GM12872 (cell line): ENCODE data around the gene SERPINA5.

Experiments
- TF ChIP-seq, protein P1 (sequence below): IDR thresholded peaks from 3 replicates; pipeline ENCODE4 v1.5.1; 2011; ENCODE audit warnings: low read depth, mild to moderate bottlenecking, low read length, moderate library complexity; ENCODE audit not compliant: insufficient read depth

The SERPINA5 gene

DNA sequence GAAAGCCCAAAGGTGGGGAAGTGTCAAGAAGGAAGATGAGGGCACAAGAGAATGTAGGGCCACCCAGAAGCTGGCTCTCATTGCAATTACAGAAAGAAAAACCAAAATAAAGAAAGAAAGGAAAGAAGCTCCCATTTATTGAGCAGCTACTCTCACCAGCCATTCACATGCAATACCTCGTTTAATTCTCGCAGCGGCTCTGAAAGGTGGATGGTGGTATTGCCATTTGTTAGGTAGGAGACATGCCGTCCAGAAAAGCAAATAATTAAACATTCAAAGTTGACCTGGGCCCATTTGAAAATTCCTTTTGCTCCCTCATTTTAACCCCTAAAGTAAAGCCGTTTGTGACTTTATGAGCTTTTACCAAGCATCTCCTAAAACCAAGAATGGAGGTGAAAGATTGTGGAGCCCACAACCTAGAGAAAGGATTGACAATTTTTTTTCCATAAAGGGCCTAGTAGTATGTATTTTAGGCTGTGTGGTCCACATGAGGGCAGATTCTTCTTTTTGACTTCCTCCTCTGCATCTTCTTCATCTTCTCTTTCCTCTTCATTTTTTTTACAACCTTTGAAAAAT lies 36.2 kb downstream of the SERPINA5 start:
- TF ChIP-seq, protein P1, sequence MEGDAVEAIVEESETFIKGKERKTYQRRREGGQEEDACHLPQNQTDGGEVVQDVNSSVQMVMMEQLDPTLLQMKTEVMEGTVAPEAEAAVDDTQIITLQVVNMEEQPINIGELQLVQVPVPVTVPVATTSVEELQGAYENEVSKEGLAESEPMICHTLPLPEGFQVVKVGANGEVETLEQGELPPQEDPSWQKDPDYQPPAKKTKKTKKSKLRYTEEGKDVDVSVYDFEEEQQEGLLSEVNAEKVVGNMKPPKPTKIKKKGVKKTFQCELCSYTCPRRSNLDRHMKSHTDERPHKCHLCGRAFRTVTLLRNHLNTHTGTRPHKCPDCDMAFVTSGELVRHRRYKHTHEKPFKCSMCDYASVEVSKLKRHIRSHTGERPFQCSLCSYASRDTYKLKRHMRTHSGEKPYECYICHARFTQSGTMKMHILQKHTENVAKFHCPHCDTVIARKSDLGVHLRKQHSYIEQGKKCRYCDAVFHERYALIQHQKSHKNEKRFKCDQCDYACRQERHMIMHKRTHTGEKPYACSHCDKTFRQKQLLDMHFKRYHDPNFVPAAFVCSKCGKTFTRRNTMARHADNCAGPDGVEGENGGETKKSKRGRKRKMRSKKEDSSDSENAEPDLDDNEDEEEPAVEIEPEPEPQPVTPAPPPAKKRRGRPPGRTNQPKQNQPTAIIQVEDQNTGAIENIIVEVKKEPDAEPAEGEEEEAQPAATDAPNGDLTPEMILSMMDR, result no peak

DNA sequence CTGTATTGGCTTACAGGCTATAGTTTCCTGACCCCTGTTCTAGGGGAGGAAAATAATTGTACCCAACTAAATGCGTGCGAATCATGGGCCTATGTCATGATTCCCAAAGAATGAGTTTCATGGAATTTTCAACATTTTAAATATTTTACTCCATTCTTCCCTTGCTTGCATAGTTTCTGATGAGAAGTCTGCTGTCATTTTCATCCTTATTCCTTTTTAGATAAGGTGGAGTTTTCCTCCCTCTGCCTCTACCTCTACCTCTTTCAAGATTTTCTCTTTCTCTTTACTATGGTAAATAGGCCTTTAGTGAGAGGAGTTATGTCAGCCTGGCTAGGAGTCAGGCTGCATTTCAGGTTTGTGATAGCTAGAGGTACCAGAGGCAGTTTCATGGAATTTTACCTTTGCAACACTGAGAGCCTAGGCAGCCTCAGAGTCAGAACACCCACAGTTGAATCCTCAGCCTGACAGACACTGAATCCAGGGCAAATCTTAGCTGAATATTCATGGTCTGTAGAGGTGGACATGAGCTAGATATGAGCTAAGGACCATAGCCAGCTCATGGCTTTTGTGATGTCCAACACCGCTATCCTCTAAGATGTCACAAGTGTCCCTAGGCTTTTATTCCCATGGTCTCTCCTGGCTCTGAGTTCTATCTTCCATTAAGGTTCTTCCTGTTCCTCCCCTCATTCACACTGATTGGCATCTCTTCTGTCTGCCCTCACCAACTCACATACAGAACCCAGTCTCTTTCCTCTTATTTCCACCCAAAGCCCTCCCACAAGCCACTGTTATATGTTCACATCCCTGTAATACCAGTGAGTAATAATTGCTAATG lies 37.0 kb downstream of the SERPINA5 start:
- TF ChIP-seq, protein P1, result no peak

- TF ChIP-seq, protein P1, result no peak
Observed at GRCh38 chr14:94619297-94619696, 38.1 kb downstream of the SERPINA5 start.

- TF ChIP-seq, protein P1, result no peak
Observed at GRCh38 chr14:94620597-94620996, 39.4 kb downstream of the SERPINA5 start.

DNA sequence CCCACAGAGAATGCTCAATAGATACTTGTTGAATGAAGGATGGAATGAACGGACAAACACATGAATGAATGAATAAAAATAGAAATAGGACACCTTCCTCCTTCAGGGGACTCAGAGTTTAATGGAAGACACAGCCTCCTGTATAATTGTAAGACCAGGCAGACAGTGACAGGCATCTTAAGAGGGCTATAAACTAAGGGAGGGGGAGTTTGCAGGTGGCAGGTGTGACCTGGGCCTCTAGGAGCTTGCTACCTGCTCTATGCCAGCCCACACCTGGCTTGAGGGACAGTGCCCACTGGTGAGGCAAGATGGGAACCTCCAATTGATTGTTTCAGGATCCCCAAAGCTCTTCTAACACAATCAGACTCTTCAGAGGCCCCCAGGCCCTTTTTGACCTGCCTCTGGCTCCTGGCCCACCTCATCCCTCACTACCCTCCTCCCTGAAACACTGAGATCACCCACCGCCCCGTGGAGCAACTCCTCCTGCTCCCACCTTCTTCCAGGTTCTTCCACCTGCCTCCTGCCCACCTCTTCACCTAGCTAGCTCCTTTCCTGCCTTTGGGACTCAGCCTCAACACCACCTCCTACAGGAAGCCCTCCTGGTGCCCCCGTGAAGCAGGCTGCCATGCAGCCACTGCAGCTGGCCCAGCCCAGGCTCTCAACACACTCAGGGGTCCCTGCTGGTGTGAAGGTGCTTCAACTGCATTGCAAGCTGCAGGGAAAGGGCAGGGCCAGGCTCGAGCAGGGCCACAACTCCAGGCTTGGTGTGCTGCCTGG lies 40.3 kb downstream of the SERPINA5 start:
- TF ChIP-seq, protein P1, result no peak

DNA sequence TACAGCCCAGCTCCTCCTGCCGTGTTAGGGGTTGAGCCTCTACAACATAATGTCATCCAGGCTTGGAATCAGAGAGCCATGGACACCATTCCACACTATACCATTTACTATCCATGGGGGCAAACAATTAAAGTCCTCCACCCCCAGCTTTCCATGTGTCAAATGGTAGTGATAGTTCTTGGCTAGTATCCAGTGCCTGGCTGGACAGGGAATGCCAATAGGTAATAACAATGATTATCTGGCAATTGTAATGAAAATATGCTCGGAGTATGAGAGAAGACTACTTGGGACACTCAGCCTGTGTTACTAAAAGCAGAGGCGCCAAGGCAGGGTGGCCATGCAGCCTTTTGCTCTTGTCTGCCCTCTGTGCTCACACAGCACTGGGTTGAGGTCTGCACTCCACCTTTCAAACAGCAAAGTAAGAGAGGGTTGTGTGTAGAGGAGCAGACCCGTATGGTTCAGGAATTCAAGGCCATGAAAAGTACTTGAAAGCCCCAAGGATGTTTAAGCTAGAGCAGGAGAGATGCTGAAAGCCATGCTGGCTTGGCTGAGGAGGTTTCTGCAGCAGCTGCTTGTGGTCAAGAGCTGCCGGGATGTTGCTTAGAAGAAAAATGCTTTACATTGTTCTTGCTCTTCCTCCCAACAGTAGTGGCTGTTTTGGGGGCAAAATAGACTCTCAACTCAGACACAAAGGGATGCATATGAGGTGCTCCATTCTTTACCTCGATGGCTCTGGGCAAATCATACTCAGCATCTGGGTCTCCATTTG lies 41.6 kb downstream of the SERPINA5 start:
- TF ChIP-seq, protein P1, result no peak

DNA sequence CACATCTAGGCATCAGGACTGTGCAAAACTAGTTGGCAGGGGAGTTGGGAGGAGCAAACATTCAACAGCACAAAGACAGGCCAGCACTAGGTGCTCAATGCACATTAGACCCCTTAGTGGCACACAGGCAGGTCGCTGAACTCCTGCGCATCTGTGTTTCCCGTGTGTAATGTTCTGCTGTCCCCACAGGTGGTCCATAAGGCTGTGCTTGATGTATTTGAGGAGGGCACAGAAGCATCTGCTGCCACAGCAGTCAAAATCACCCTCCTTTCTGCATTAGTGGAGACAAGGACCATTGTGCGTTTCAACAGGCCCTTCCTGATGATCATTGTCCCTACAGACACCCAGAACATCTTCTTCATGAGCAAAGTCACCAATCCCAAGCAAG lies 42.2 kb downstream of the SERPINA5 start:
- TF ChIP-seq, protein P1, result no peak
